Measurements from ENCODE around the gene PRRC2B. TPM values are rescaled to one million over a fixed set of nuclear protein-coding genes. Genes with fewer than 3 reads are reported as not detected.

Gene PRRC2B
- total RNA-seq, 2 donors from 2014 or later = 110 to 114 TPM

GRCh38 chr9:131517761-131518190, 123.9 kb downstream of the PRRC2B start:
- intact Hi-C loops (cut with DNase I, micrococcal nuclease) = no loop called here
- no peak for DNase-seq
- no peak for ATAC-seq

- DNase-seq (no peak), ATAC-seq (no peak)
- intact Hi-C loops (cut with DNase I, micrococcal nuclease) = no loop called here
Observed at GRCh38 chr9:131518553-131518952, 124.7 kb downstream of the PRRC2B start.

- ATAC-seq (no peak), DNase-seq (no peak)
- intact Hi-C loops (cut with DNase I, micrococcal nuclease) = no loop called here
Observed at GRCh38 chr9:131520503-131520902, 126.6 kb downstream of the PRRC2B start.

GRCh38 chr9:131521203-131521602, 127.3 kb downstream of the PRRC2B start:
- intact Hi-C loops (cut with DNase I, micrococcal nuclease) = no loop called here
- no peak for DNase-seq
- no peak for ATAC-seq

GRCh38 chr9:131521822-131522221, 127.9 kb downstream of the PRRC2B start:
- intact Hi-C loops (cut with DNase I, micrococcal nuclease) = no loop called here

GRCh38 chr9:131522257-131523085, 128.6 kb downstream of the PRRC2B start:
- ATAC-seq = no peak
- intact Hi-C loops (cut with DNase I, micrococcal nuclease) = no loop called here
- DNase-seq = no peak

More at GRCh38 chr9:131521822-131522221, 127.9 kb downstream of the PRRC2B start:
- ATAC-seq = no peak
- no peak for DNase-seq

- intact Hi-C loops (cut with DNase I, micrococcal nuclease) = no loop called here
Observed at GRCh38 chr9:131523086-131523388, 129.2 kb downstream of the PRRC2B start.

GRCh38 chr9:131523451-131524435, 129.9 kb downstream of the PRRC2B start:
- intact Hi-C loops (cut with DNase I, micrococcal nuclease) = no loop called here
- no peak for DNase-seq
- ATAC-seq = peak; percentile 16

More at GRCh38 chr9:131523086-131523388, 129.2 kb downstream of the PRRC2B start:
- no peak for ATAC-seq
- DNase-seq = no peak

GRCh38 chr9:131524665-131525315, 130.9 kb downstream of the PRRC2B start:
- no peak for DNase-seq
- no peak for ATAC-seq
- intact Hi-C loops (cut with DNase I, micrococcal nuclease) = no loop called here

- intact Hi-C loops (cut with DNase I, micrococcal nuclease) = no loop called here
- ATAC-seq (no peak), DNase-seq (no peak)
Observed at GRCh38 chr9:131525643-131526565, 132.0 kb downstream of the PRRC2B start.

GRCh38 chr9:131528186-131528585, 134.3 kb downstream of the PRRC2B start:
- DNase-seq = no peak
- no peak for ATAC-seq

GRCh38 chr9:131528886-131529505, 135.1 kb downstream of the PRRC2B start:
- DNase-seq (no peak), ATAC-seq (no peak)
- intact Hi-C loops (cut with DNase I, micrococcal nuclease) = no loop called here

More at GRCh38 chr9:131528186-131528585, 134.3 kb downstream of the PRRC2B start:
- intact Hi-C loops (cut with DNase I, micrococcal nuclease) = no loop called here

- peak; percentile 25 for ATAC-seq
- DNase-seq = no peak
- intact Hi-C loops (cut with DNase I, micrococcal nuclease) = no loop called here
Observed at GRCh38 chr9:131529597-131530545, 136.0 kb downstream of the PRRC2B start.

GRCh38 chr9:131530546-131530919, 136.6 kb downstream of the PRRC2B start:
- intact Hi-C loops (cut with DNase I, micrococcal nuclease) = no loop called here
- DNase-seq (peak in 1 of 2 donors; percentile 55), ATAC-seq (peak; percentile 35)

- ATAC-seq = peak; percentile 95
- DNase-seq = peak; percentile 69 to 79
- intact Hi-C loops (cut with DNase I, micrococcal nuclease) = no loop called here
Observed at GRCh38 chr9:131530920-131531832, 137.3 kb downstream of the PRRC2B start, which contains the start of gene UCK1. Gene UCK1, minus strand, starts transcription at chr9:131531263. Its CDS starts 89 bp downstream, at chr9:131531174.

Data from left colon (tissue), 2 donors.